Loucy (cell line): ENCODE data around the gene FGF2.
"Not testable (repeated sequence)": the region's sequence is repeated elsewhere in the genome, so short reads cannot be mapped to it uniquely, and the experiment has no call there.

ENCODE experiments used
- EZH2phosphoT487 ChIP-seq: fragments of 200-600 bp; IDR thresholded peaks from 2 replicates; pipeline ENCODE4 v1.6.1; 2018; ENCODE audit warnings: antibody characterized with exemption, mild to moderate bottlenecking, moderate library complexity, borderline replicate concordance
- TF ChIP-seq, protein P1 (sequence below): fragments of 200-600 bp; sonication (generic); conservative IDR thresholded peaks from 2 replicates; pipeline ENCODE4 v1.5.1; 2014; ENCODE audit warnings: mild to moderate bottlenecking, antibody characterized with exemption, low read length

DNA sequence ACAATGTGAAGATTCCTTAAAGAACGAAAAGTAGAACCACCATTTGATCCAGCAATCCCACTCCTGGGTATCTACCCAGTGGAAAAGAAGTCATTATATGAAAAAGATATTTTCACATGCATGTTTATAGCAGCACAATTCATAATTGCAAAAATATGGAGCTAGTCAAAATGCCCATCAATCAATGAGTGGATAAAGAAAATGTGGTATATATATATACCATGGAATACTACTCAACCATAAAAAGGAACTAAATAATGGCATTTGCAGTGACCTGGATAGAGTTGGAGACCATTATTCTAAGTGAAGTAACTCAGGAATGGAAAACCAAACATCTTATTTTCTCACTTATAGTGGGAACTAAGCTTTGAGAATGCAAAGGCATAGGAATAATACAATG is 39.7 kb upstream of the FGF2 start:
- TF ChIP-seq, protein P1, sequence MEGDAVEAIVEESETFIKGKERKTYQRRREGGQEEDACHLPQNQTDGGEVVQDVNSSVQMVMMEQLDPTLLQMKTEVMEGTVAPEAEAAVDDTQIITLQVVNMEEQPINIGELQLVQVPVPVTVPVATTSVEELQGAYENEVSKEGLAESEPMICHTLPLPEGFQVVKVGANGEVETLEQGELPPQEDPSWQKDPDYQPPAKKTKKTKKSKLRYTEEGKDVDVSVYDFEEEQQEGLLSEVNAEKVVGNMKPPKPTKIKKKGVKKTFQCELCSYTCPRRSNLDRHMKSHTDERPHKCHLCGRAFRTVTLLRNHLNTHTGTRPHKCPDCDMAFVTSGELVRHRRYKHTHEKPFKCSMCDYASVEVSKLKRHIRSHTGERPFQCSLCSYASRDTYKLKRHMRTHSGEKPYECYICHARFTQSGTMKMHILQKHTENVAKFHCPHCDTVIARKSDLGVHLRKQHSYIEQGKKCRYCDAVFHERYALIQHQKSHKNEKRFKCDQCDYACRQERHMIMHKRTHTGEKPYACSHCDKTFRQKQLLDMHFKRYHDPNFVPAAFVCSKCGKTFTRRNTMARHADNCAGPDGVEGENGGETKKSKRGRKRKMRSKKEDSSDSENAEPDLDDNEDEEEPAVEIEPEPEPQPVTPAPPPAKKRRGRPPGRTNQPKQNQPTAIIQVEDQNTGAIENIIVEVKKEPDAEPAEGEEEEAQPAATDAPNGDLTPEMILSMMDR, result not testable (repeated sequence)
- TF ChIP-seq EZH2phosphoT487, result not testable (repeated sequence)
